ENCODE measurements around the gene LYPD8. TPM values are rescaled to one million over a fixed set of nuclear protein-coding genes. Genes with fewer than 3 reads are reported as not detected.
"Not testable (repeated sequence)": the region's sequence is repeated elsewhere in the genome, so short reads cannot be mapped to it uniquely, and the experiment has no call there.

Gene LYPD8
- total RNA-seq, 4 donors from 2014 or later, result 21.9 to 719 (median 565) TPM

- H3K36me3 ChIP-seq, result no peaks in the 10 kb centered on the region
- no peak overlapping the region for H3K27ac ChIP-seq
- H3K4me1 ChIP-seq, result peaks cover 0 to 17% (median 13%) of the 10 kb centered on the region in 4 donors
- no peak for TF ChIP-seq POLR2A (IDR thresholded peaks at IDR 0.05)
- WGBS, 2 donors (ENCODE audit: low coverage in 1 of 2), result 71 to 77% methylated on average over 3 of the region's 3 CpGs
- no peaks in the 10 kb centered on the region for H3K27me3 ChIP-seq
- no peak for DNase-seq
- H3K9me3 ChIP-seq, result peaks cover 0 to 1% of the 10 kb centered on the region in 2 donors
- intact Hi-C loops (cut with DNase I; ENCODE audit: low total_unique reads) (no loop called here), in situ Hi-C loops (cut with MboI; ENCODE audit: low pct_ligation_motif_present in 1 of 4, low pct_unique_long_range_greater_than_20kb in 1 of 4, low sequenced_read_pairs in 3 of 4) (no loop called here)
- no peak overlapping the region for H3K4me3 ChIP-seq
These were observed 44.9 kb upstream of the LYPD8 start for GRCh38 chr1:248800459-248800858.

GRCh38 chr1:248798791-248799190 lies 43.2 kb upstream of the LYPD8 start:
- intact Hi-C loops (cut with DNase I; ENCODE audit: low total_unique reads), result no loop called here
- Histone ChIP-seq H3K4me3 (no peak overlapping the region), H3K27me3 (no peaks in the 10 kb centered on the region), H3K4me1 (peaks cover 0 to 3% (median 0%) of the 10 kb centered on the region in 4 donors), H3K36me3 (no peaks in the 10 kb centered on the region), H3K27ac (no peak overlapping the region), H3K9me3 (peaks cover 0 to 8% of the 10 kb centered on the region in 2 donors)
- DNase-seq, result no peak
- TF ChIP-seq CTCF (IDR thresholded peaks at IDR 0.05) (no peak), EP300 (IDR thresholded peaks at IDR 0.05; ENCODE audit: low read depth) (no peak), POLR2A (IDR thresholded peaks at IDR 0.05) (no peak), POLR2AphosphoS5 (IDR thresholded peaks at IDR 0.05) (no peak)
- 82 to 86% methylated on average over 3 of the region's 3 CpGs for WGBS, 2 donors (ENCODE audit: low coverage in 1 of 2)
- in situ Hi-C loops (cut with MboI; ENCODE audit: low pct_ligation_motif_present in 1 of 4, low pct_unique_long_range_greater_than_20kb in 1 of 4, low sequenced_read_pairs in 3 of 4), result no loop called here

- intact Hi-C loops (cut with DNase I; ENCODE audit: low total_unique reads), result loop anchor here (5.0 kb wide), 1 partner anchor 782 kb away; the partner anchor contains the start of gene OR2L5
- DNase-seq; H3K9me3 ChIP-seq; H3K27ac ChIP-seq; H3K4me1 ChIP-seq; H3K27me3 ChIP-seq; H3K36me3 ChIP-seq; in situ Hi-C loops (cut with MboI; ENCODE audit: low pct_ligation_motif_present in 1 of 4, low pct_unique_long_range_greater_than_20kb in 1 of 4, low sequenced_read_pairs in 3 of 4); H3K4me3 ChIP-seq: not testable (repeated sequence)
- WGBS, 2 donors (ENCODE audit: low coverage in 1 of 2), result 90 to 97% methylated on average over 5 of the region's 5 CpGs
These were observed 39.1 kb upstream of the LYPD8 start for GRCh38 chr1:248794663-248795062.

GRCh38 chr1:248793592-248793991 lies 38.0 kb upstream of the LYPD8 start:
- Histone ChIP-seq H3K9me3 (peaks cover 0 to 8% of the 10 kb centered on the region in 2 donors), H3K4me3 (no peak overlapping the region), H3K36me3 (no peaks in the 10 kb centered on the region), H3K4me1 (peaks cover 0 to 4% (median under 1%) of the 10 kb centered on the region in 4 donors), H3K27ac (no peak overlapping the region), H3K27me3 (no peaks in the 10 kb centered on the region)
- in situ Hi-C loops (cut with MboI; ENCODE audit: low pct_ligation_motif_present in 1 of 4, low pct_unique_long_range_greater_than_20kb in 1 of 4, low sequenced_read_pairs in 3 of 4), result no loop called here
- intact Hi-C loops (cut with DNase I; ENCODE audit: low total_unique reads), result loop anchor here (5.0 kb wide), 1 partner anchor 781 kb away; the partner anchor contains the start of gene OR2L5
- no peak for DNase-seq
- TF ChIP-seq POLR2AphosphoS5 (IDR thresholded peaks at IDR 0.05) (no peak), EP300 (IDR thresholded peaks at IDR 0.05; ENCODE audit: low read depth) (no peak), POLR2A (IDR thresholded peaks at IDR 0.05) (no peak), CTCF (IDR thresholded peaks at IDR 0.05) (no peak)

- DNase-seq, result no peak
- no peak overlapping the region for H3K27ac ChIP-seq
- no peak overlapping the region for H3K4me3 ChIP-seq
- TF ChIP-seq POLR2AphosphoS5 (IDR thresholded peaks at IDR 0.05), result no peak
- no peak for TF ChIP-seq CTCF (IDR thresholded peaks at IDR 0.05)
- no peak for TF ChIP-seq POLR2A (IDR thresholded peaks at IDR 0.05)
- no peak for TF ChIP-seq EP300 (IDR thresholded peaks at IDR 0.05; ENCODE audit: low read depth)
- in situ Hi-C loops (cut with MboI; ENCODE audit: low pct_ligation_motif_present in 1 of 4, low pct_unique_long_range_greater_than_20kb in 1 of 4, low sequenced_read_pairs in 3 of 4) (no loop called here), intact Hi-C loops (cut with DNase I; ENCODE audit: low total_unique reads) (loop anchor here (5.0 kb wide), 1 partner anchor 780 kb away; the partner anchor contains the start of gene OR2L5)
- peaks cover 0 to 12% (median 0%) of the 10 kb centered on the region in 4 donors for H3K4me1 ChIP-seq
- H3K27me3 ChIP-seq, result no peaks in the 10 kb centered on the region
- H3K36me3 ChIP-seq, result no peaks in the 10 kb centered on the region
- peaks cover 0 to 8% of the 10 kb centered on the region in 2 donors for H3K9me3 ChIP-seq
- 78 to 94% methylated on average over 5 of the region's 5 CpGs for WGBS, 2 donors (ENCODE audit: low coverage in 1 of 2)
These were observed 36.8 kb upstream of the LYPD8 start for GRCh38 chr1:248792342-248792741.

Data from transverse colon (tissue), 4 donors.